Measurements from ENCODE around the gene SLC6A5. TPM values are rescaled to one million over a fixed set of nuclear protein-coding genes. Genes with fewer than 3 reads are reported as not detected.

Gene SLC6A5
- total RNA-seq, 4 donors from 2014 or later: not detected

- Histone ChIP-seq H3K4me3 (no peak overlapping the region), H3K27ac (no peak overlapping the region), H3K4me1 (peaks cover 0 to 8% of the 10 kb centered on the region in 2 donors), H3K9me3 (no peaks in the 10 kb centered on the region), H3K36me3 (no peaks in the 10 kb centered on the region), H3K27me3 (peaks cover 0 to 39% of the 10 kb centered on the region in 2 donors)
- TF ChIP-seq, protein P1, sequence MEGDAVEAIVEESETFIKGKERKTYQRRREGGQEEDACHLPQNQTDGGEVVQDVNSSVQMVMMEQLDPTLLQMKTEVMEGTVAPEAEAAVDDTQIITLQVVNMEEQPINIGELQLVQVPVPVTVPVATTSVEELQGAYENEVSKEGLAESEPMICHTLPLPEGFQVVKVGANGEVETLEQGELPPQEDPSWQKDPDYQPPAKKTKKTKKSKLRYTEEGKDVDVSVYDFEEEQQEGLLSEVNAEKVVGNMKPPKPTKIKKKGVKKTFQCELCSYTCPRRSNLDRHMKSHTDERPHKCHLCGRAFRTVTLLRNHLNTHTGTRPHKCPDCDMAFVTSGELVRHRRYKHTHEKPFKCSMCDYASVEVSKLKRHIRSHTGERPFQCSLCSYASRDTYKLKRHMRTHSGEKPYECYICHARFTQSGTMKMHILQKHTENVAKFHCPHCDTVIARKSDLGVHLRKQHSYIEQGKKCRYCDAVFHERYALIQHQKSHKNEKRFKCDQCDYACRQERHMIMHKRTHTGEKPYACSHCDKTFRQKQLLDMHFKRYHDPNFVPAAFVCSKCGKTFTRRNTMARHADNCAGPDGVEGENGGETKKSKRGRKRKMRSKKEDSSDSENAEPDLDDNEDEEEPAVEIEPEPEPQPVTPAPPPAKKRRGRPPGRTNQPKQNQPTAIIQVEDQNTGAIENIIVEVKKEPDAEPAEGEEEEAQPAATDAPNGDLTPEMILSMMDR (IDR thresholded peaks at IDR 0.05): no peak
- TF ChIP-seq POLR2A (IDR thresholded peaks at IDR 0.05): no peak
- DNase-seq: no peak
- intact Hi-C loops (cut with DNase I; ENCODE audit: low total_unique reads): no loop called here
Observed at GRCh38 chr11:20597154-20597679, 2.2 kb upstream of the SLC6A5 start.

- Histone ChIP-seq H3K27me3 (peaks cover 0 to 39% of the 10 kb centered on the region in 2 donors), H3K4me1 (peaks cover 0 to 8% of the 10 kb centered on the region in 2 donors), H3K9me3 (no peaks in the 10 kb centered on the region), H3K27ac (no peak overlapping the region), H3K36me3 (no peaks in the 10 kb centered on the region), H3K4me3 (no peak overlapping the region)
- no peak for DNase-seq
- TF ChIP-seq POLR2A (IDR thresholded peaks at IDR 0.05): no peak
- TF ChIP-seq, protein P1 (IDR thresholded peaks at IDR 0.05): no peak
- intact Hi-C loops (cut with DNase I; ENCODE audit: low total_unique reads): no loop called here
Observed at GRCh38 chr11:20597680-20598484, 1.5 kb upstream of the SLC6A5 start.

DNA sequence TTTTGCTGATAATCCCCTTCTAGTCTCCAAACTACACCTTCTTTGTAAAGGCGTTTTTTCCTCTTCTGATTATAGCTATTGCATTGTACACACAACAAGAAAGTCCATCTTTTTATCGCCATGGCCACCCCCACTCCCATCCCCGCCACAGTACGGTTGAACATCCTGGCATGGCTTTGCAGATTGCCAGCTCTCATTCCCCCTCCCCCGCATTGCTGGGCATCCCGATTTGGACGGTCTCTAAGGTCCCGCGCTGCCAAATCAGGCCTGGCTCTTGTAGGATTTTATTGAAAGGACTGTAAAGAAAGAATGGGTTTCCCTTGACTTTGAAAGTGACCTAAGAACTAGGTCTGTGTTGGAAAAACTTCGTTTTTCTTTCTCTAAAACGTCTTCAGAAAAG is 916 bp upstream of the SLC6A5 start:
- intact Hi-C loops (cut with DNase I; ENCODE audit: low total_unique reads): no loop called here
- DNase-seq: no peak
- peaks cover 0 to 39% of the 10 kb centered on the region in 2 donors for H3K27me3 ChIP-seq
- no peaks in the 10 kb centered on the region for H3K36me3 ChIP-seq
- peaks cover 0 to 8% of the 10 kb centered on the region in 2 donors for H3K4me1 ChIP-seq
- no peak overlapping the region for H3K27ac ChIP-seq
- H3K9me3 ChIP-seq: no peaks in the 10 kb centered on the region
- no peak overlapping the region for H3K4me3 ChIP-seq
- TF ChIP-seq POLR2A (IDR thresholded peaks at IDR 0.05): no peak
- TF ChIP-seq, protein P1 (IDR thresholded peaks at IDR 0.05): no peak

DNA sequence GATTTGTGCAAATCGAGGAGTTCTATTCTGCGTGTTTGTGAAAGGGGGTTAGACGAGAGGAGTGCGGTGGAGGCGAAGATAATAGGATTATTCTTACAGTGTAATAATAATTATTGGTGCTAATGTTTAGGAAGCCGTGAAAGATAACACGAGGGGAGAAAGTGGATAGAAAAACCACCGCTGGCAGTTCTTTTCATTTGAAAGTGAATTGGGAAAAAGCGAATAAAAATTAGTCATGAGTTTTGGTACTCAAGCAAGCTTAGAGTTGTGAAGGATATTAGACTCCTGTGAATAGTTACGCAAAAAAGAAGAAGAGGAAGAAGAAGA is 575 bp downstream of the SLC6A5 start:
- Histone ChIP-seq H3K27ac (no peak overlapping the region), H3K36me3 (no peaks in the 10 kb centered on the region), H3K4me3 (no peak overlapping the region), H3K27me3 (peaks cover 0 to 40% of the 10 kb centered on the region in 2 donors), H3K4me1 (peaks cover 0 to 8% of the 10 kb centered on the region in 2 donors), H3K9me3 (no peaks in the 10 kb centered on the region)
- intact Hi-C loops (cut with DNase I; ENCODE audit: low total_unique reads): no loop called here
- TF ChIP-seq, protein P1 (IDR thresholded peaks at IDR 0.05): no peak
- no peak for TF ChIP-seq POLR2A (IDR thresholded peaks at IDR 0.05)
- no peak for DNase-seq

DNA sequence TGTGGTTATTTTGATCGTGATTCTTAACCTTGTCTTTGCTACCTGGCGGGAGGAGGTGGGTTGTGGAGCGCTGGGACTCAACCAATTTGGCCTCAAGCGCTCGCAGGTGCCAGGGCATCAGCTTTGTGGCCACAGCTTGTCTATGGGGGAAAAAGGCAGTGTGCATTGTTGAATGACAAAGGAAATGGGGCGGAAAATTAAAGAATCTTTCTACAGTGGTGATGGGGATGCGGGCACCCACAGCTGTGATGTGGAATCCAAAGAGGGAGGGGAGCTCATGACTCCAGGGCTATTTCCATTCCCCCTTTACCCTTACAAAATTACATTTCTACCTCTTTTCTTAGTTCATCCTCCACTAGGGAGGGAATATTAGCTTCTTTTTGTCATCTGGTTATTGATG is 1.1 kb downstream of the SLC6A5 start:
- no peak for DNase-seq
- peaks cover 0 to 41% of the 10 kb centered on the region in 2 donors for H3K27me3 ChIP-seq
- no peaks in the 10 kb centered on the region for H3K36me3 ChIP-seq
- H3K27ac ChIP-seq: no peak overlapping the region
- TF ChIP-seq POLR2A (IDR thresholded peaks at IDR 0.05): no peak
- TF ChIP-seq, protein P1 (IDR thresholded peaks at IDR 0.05): no peak
- H3K9me3 ChIP-seq: no peaks in the 10 kb centered on the region
- peaks cover 0 to 8% of the 10 kb centered on the region in 2 donors for H3K4me1 ChIP-seq
- no peak overlapping the region for H3K4me3 ChIP-seq
- intact Hi-C loops (cut with DNase I; ENCODE audit: low total_unique reads): no loop called here
